Tibial nerve (tissue), 4 donors: ENCODE measurements around the gene KATNB1. TPM values are rescaled to one million over a fixed set of nuclear protein-coding genes. Genes with fewer than 3 reads are reported as not detected.

Experiments
- DNase-seq, 2 donors: peaks; one replicate each; pipeline ENCODE4 v3.0.0-alpha.2; 2019; ENCODE audit warnings: low spot score in 2 of 2
- H3K27ac ChIP-seq, 4 donors: fragments of 200-600 bp; sonication (generic) in 3 of 4; one replicate each; pipeline ENCODE4 v1.5.1; 2017 to 2019; ENCODE audit warnings: mild to moderate bottlenecking in 1 of 4
- H3K27me3 ChIP-seq, 2 donors: fragments of 200-600 bp; sonication (generic) in 1 of 2; one replicate each; pipeline versions ENCODE4 v1.5.1 to v1.6.0; 2017 to 2019
- H3K36me3 ChIP-seq, 3 donors: fragments of 200-600 bp; sonication (generic); one replicate each; pipeline ENCODE4 v1.5.1; 2018 to 2019
- H3K4me1 ChIP-seq, 4 donors: fragments of 200-600 bp; sonication (generic) in 3 of 4; one replicate each; pipeline ENCODE4 v1.5.1; 2017 to 2019
- H3K4me3 ChIP-seq, 4 donors: fragments of 200-600 bp; sonication (generic) in 3 of 4; one replicate each; pipeline ENCODE4 v1.5.1; 2017 to 2019; ENCODE audit warnings: mild to moderate bottlenecking in 1 of 4, moderate library complexity in 1 of 4
- H3K9me3 ChIP-seq, 4 donors: fragments of 200-600 bp; sonication (generic) in 3 of 4; one replicate each; pipeline ENCODE4 v1.5.1; 2017 to 2019
- EP300 ChIP-seq, 2 donors: sonication (generic); formaldehyde crosslinking; IDR thresholded peaks; one replicate each; pipeline ENCODE4 v1.6.1; 2017; ENCODE audit warnings: antibody characterized with exemption in 2 of 2, mild to moderate bottlenecking in 1 of 2
- POLR2A ChIP-seq, 2 donors: fragments of 450-650 bp; IDR thresholded peaks; one replicate each; pipeline ENCODE4 v1.6.1; 2017; ENCODE audit warnings: antibody characterized with exemption in 2 of 2, mild to moderate bottlenecking in 2 of 2, moderate library complexity in 2 of 2
- WGBS, 2 donors: methylation state at CpG; one replicate each; pipeline ENCODE4 v1.1.5; 2018; 5-methylcytosine and 5-hydroxymethylcytosine counted together
- total RNA-seq, 4 donors: library from RNA; depleted of rRNA; stranded (reverse); fragments of >200 nt; gene quantifications; one replicate each; pipeline ENCODE4 v1.1.0, GENCODE V29; 2016
- TF ChIP-seq, protein P1 (sequence below), 5 experiments: fragments of 200-600 bp in 3 of 5; fragments of 450-650 bp in 2 of 5; sonication (generic) in 3 of 5; IDR thresholded peaks; one replicate each; pipeline ENCODE4 v1.5.1; 2016 to 2019; ENCODE audit warnings: antibody characterized with exemption in 5 of 5, mild to moderate bottlenecking in 3 of 5, moderate library complexity in 2 of 5

Gene KATNB1
- total RNA-seq, 4 donors from 2014 or later = 21.0 to 36.8 (median 27.5) TPM

DNA sequence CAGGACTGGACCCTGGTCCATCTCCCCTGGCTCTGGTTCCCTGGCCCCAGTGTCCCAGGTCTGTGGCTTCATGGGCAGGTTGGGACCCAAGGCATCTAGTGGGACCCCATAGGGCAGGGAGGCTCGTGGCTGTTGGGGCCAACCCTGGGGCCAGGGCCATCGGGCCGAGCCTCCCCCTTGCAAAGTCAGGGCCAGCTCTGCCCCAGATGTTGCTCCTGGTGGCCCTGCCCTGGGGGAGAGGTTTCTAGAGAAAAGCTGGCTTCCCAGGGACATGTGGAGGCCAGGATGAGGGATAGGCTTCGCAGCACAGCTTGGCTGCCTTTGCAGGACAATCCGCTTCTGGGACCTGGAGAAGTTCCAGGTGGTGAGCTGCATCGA is 16.6 kb downstream of the KATNB1 start:
- TF ChIP-seq, protein P1, sequence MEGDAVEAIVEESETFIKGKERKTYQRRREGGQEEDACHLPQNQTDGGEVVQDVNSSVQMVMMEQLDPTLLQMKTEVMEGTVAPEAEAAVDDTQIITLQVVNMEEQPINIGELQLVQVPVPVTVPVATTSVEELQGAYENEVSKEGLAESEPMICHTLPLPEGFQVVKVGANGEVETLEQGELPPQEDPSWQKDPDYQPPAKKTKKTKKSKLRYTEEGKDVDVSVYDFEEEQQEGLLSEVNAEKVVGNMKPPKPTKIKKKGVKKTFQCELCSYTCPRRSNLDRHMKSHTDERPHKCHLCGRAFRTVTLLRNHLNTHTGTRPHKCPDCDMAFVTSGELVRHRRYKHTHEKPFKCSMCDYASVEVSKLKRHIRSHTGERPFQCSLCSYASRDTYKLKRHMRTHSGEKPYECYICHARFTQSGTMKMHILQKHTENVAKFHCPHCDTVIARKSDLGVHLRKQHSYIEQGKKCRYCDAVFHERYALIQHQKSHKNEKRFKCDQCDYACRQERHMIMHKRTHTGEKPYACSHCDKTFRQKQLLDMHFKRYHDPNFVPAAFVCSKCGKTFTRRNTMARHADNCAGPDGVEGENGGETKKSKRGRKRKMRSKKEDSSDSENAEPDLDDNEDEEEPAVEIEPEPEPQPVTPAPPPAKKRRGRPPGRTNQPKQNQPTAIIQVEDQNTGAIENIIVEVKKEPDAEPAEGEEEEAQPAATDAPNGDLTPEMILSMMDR (IDR thresholded peaks at IDR 0.05) = no peak
- TF ChIP-seq POLR2A (IDR thresholded peaks at IDR 0.05) = no peak
- TF ChIP-seq EP300 (IDR thresholded peaks at IDR 0.05) = no peak
- H3K36me3 ChIP-seq = peaks cover 0 to 75% (median 0%) of the 10 kb centered on the region in 3 donors

DNA sequence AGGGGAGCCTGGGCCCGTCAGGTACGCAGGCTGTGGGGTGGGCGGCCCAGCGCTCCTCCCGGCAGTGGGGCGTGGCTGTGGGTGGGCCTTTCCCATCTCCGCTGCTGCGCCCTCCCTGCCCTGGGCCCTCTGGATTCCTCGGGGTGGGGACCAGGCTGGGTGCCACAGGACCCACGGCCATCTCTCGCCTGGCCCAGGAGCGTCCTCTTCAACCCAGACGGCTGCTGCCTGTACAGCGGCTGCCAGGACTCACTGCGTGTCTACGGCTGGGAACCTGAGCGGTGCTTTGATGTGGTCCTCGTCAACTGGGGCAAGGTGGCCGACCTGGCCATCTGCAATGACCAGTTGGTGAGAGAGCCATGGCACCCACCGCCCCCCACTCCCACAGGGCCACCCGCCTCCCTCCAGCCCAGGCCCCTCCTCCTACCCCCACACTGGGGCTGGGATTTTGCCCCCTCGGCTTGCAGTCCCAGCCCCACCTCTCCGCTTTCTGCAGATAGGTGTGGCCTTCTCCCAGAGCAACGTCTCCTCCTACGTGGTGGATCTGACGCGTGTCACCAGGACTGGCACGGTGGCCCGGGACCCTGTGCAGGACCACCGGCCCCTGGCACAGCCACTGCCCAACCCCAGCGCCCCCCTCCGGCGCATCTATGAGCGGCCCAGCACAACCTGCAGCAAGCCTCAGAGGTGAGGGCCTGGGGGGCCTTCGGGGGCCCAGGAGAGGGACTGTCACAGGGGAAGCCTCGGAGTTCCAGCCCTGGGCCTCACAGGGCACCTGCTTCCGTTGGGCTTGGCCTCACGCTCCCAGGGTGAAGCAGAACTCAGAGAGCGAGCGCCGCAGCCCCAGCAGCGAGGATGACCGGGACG is 17.2 kb downstream of the KATNB1 start:
- Histone ChIP-seq H3K27ac (no peak overlapping the region), H3K27me3 (no peaks in the 10 kb centered on the region), H3K4me1 (peaks cover 0 to 24% (median 1%) of the 10 kb centered on the region in 4 donors), H3K36me3 (peaks cover 0 to 74% (median 0%) of the 10 kb centered on the region in 3 donors), H3K9me3 (no peaks in the 10 kb centered on the region), H3K4me3 (no peak overlapping the region)
- no peak for TF ChIP-seq EP300 (IDR thresholded peaks at IDR 0.05)
- TF ChIP-seq, protein P1 (IDR thresholded peaks at IDR 0.05) = no peak
- no peak for TF ChIP-seq POLR2A (IDR thresholded peaks at IDR 0.05)
- DNase-seq = no peak
- WGBS, 2 donors = 86 to 91% methylated on average over 30 to 34 of the region's 44 CpGs

More for the DNA sequence above, 16.6 kb downstream of the KATNB1 start:
- Histone ChIP-seq H3K27me3 (no peaks in the 10 kb centered on the region), H3K4me3 (no peak overlapping the region), H3K4me1 (peaks cover 0 to 19% (median 0%) of the 10 kb centered on the region in 4 donors), H3K27ac (no peak overlapping the region), H3K9me3 (no peaks in the 10 kb centered on the region)
- no peak for DNase-seq
- WGBS, 2 donors = 83 to 93% methylated on average over 3 to 6 of the region's 6 CpGs

DNA sequence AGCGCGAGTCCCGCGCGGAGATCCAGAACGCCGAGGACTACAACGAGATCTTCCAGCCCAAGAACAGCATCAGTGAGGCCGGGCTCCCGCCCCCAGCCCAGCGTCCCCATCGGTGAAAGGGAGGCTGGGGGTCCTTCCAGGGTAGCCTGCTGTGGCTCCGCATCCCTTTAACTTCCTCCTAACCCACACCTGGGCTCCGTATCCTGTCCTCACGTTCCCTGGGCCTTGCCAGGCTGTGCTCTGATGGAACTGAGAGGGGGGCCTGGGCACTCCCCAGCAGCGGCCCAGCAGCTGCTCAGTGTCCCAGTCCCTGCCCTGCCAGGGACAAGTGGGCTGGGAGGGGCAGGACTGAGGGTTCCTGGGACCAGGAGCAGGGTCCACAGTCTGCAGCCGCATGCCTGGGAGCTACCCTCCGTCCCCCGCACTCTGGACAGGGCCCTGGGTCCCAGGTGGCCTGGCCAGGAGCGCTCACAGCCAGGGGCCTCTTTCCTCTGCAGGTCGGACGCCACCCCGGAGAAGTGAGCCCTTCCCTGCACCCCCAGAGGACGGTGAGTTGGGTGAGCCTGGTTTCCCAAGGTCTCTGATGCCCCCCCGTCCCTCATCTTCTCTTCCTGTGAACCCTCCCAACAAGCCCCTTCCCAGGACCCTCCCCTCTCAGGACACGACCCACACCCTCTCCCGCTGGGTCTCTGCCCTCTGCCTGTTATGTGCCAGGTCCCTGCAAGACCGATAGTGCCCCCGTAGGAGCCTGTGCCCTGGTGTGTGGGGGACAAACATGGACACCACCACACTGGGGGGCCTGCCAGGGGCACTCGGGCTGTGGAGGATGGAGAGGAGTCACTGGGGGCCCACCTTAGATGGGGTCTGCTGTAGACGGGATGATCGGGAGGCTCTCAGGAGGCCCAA is 18.1 kb downstream of the KATNB1 start:
- no peak for DNase-seq
- TF ChIP-seq, protein P1 (IDR thresholded peaks at IDR 0.05) = no peak
- TF ChIP-seq POLR2A (IDR thresholded peaks at IDR 0.05) = no peak
- TF ChIP-seq EP300 (IDR thresholded peaks at IDR 0.05) = no peak
- H3K36me3 ChIP-seq = peaks cover 0 to 79% (median 0%) of the 10 kb centered on the region in 3 donors
- no peaks in the 10 kb centered on the region for H3K27me3 ChIP-seq
- no peaks in the 10 kb centered on the region for H3K9me3 ChIP-seq
- no peak overlapping the region for H3K27ac ChIP-seq
- H3K4me1 ChIP-seq = peaks cover 0 to 27% (median 1%) of the 10 kb centered on the region in 4 donors
- H3K4me3 ChIP-seq = no peak overlapping the region
- WGBS, 2 donors = 87 to 89% methylated on average over 27 to 30 of the region's 32 CpGs

DNA sequence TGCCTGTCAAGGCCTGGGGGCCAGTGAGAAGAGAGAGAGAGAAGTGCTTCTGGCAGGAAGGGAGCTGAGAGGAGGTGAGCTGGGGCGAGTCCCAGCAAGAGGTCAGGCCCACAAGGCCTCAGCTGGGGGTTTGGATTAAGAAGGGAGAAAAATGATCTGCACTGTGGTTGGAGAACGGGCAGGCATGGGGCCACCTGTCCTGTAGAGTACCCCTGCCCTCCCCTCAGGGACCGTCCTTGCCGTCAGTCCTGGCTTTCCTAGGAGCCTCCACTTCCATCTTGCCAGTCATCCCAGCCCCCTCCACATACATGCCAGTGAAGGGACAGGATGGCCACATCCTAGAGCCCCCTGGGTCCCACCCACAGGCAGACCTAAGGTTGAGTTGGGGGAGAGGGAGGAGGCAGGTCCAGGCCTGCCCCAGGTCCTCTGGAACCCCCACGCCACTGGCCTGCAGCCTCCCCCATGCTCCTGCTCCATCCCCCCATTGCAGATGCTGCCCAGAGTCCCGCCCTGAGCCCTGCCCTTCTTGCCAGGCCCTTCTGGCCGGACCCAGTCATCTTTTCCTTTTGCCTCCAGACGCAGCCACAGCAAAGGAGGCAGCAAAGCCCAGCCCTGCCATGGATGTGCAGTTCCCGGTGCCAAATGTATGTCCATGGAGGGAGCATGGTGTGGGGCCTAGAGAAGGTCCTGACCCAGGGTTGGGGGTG is 18.9 kb downstream of the KATNB1 start:
- peaks cover 0 to 24% (median 1%) of the 10 kb centered on the region in 4 donors for H3K4me1 ChIP-seq
- peaks cover 0 to 87% (median 0%) of the 10 kb centered on the region in 3 donors for H3K36me3 ChIP-seq
- WGBS, 2 donors = 70 to 75% methylated on average over 9 of the region's 9 CpGs
- no peak overlapping the region for H3K4me3 ChIP-seq
- no peak for DNase-seq
- TF ChIP-seq POLR2A (IDR thresholded peaks at IDR 0.05) (no peak), EP300 (IDR thresholded peaks at IDR 0.05) (no peak)
- TF ChIP-seq, protein P1 (IDR thresholded peaks at IDR 0.05) = no peak
- no peaks in the 10 kb centered on the region for H3K27me3 ChIP-seq
- no peak overlapping the region for H3K27ac ChIP-seq
- H3K9me3 ChIP-seq = no peaks in the 10 kb centered on the region
